ENCODE measurements around the gene XYLT2. TPM values are rescaled to one million over a fixed set of nuclear protein-coding genes. Genes with fewer than 3 reads are reported as not detected.

XYLT2 gene
- total RNA-seq, 1 experiment from 2014 or later = 39.7 TPM

DNA sequence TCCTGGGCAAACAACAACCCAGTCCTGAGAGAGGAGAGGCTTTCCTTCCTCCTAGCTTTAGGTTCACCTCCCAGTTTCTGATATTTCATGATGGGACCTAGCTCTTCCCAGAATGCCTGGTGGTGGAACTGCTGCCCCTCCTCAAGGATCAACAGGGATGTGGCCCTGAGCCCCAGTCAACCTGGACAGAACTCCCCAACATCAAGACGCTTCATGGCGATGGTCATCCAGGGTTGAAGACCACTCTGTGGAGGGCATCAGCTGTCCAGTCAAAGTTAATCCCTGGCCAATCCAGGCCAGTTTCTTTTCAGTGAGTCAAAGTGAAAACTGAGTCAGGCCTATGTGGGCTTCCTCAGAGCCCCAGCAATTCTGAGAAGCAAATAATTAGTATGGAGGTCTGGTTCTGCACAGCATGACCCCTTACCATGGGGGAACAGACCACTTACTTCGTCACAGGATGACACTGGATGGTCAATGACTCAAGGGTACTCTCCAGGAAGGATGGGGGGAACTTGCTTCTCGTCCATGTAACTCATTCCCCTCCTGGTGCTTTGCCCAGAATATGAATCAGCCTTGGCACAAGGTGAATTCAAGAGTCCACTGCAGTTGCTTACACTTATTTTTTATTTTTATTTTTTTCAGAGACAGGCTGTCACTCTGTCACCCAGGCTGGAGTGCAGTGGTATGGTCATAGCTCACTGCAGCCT is 14.7 kb upstream of the XYLT2 start (continued):
- TF ChIP-seq SMAD4 (CRISPR knock-in tag; IDR thresholded peaks at IDR 0.05) (no peak), FOXP1 (CRISPR knock-in tag; IDR thresholded peaks at IDR 0.05; ENCODE audit: borderline replicate concordance) (no peak)
- TF ChIP-seq, protein P1, sequence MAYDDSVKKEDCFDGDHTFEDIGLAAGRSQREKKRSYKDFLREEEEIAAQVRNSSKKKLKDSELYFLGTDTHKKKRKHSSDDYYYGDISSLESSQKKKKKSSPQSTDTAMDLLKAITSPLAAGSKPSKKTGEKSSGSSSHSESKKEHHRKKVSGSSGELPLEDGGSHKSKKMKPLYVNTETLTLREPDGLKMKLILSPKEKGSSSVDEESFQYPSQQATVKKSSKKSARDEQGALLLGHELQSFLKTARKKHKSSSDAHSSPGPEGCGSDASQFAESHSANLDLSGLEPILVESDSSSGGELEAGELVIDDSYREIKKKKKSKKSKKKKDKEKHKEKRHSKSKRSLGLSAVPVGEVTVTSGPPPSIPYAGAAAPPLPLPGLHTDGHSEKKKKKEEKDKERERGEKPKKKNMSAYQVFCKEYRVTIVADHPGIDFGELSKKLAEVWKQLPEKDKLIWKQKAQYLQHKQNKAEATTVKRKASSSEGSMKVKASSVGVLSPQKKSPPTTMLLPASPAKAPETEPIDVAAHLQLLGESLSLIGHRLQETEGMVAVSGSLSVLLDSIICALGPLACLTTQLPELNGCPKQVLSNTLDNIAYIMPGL (CRISPR knock-in tag; IDR thresholded peaks at IDR 0.05) = no peak
- TF ChIP-seq, protein P2, sequence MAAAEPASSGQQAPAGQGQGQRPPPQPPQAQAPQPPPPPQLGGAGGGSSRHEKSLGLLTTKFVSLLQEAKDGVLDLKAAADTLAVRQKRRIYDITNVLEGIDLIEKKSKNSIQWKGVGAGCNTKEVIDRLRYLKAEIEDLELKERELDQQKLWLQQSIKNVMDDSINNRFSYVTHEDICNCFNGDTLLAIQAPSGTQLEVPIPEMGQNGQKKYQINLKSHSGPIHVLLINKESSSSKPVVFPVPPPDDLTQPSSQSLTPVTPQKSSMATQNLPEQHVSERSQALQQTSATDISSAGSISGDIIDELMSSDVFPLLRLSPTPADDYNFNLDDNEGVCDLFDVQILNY (CRISPR knock-in tag; IDR thresholded peaks at IDR 0.05) = no peak

DNA sequence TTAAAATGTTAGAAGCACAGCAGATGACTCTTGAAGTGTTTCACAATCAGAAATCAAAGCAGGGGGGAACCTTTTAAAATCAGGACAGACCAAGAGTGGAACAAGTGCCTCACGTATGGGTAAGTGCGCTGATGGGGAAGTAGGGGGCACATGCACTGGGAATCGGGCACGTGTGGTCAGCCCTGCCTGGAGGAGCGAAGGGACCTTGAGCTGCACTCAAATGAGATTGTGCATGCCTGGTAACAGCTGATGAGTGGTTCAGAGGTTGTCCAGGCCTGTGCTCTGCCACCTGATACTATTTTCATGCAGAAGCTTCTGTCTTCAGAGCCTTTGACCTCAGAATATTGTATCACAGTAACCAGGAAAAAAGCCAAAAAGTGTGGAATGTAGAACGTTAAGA is 13.7 kb upstream of the XYLT2 start:
- no peak overlapping the region for H3K4me3 Mint-ChIP-seq
- H3K9me3 Mint-ChIP-seq = no peaks in the 10 kb centered on the region
- ChIA-PET POLR2A (no interaction called here), CTCF (interaction anchor here (0.7 to 2.2 kb wide), 9 partner anchors 9 to 163 kb away, joined by 3 to 31 read pairs (median 12); partner anchors contain the start of genes LRRC59 and TMEM92)
- no peaks in the 10 kb centered on the region for H3K27me3 Mint-ChIP-seq (ENCODE audit: low read depth)
- DNase-seq (ENCODE audit: low spot score) = no peak
- H3K36me3 Mint-ChIP-seq = no peaks in the 10 kb centered on the region
- no peak overlapping the region for H3K27ac Mint-ChIP-seq
- peaks cover 17% of the 10 kb centered on the region for H3K4me1 Mint-ChIP-seq
- ATAC-seq = no peak
- no peak for TF ChIP-seq SP1 (CRISPR knock-in tag; conservative IDR thresholded peaks at IDR 0.05)
- TF ChIP-seq MXD4 (CRISPR knock-in tag; IDR thresholded peaks at IDR 0.05; ENCODE audit: borderline replicate concordance) = no peak
- TF ChIP-seq, protein P3, sequence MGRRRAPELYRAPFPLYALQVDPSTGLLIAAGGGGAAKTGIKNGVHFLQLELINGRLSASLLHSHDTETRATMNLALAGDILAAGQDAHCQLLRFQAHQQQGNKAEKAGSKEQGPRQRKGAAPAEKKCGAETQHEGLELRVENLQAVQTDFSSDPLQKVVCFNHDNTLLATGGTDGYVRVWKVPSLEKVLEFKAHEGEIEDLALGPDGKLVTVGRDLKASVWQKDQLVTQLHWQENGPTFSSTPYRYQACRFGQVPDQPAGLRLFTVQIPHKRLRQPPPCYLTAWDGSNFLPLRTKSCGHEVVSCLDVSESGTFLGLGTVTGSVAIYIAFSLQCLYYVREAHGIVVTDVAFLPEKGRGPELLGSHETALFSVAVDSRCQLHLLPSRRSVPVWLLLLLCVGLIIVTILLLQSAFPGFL (CRISPR knock-in tag; IDR thresholded peaks at IDR 0.05; ENCODE audit: borderline replicate concordance) = no peak
- TF ChIP-seq, protein P4, sequence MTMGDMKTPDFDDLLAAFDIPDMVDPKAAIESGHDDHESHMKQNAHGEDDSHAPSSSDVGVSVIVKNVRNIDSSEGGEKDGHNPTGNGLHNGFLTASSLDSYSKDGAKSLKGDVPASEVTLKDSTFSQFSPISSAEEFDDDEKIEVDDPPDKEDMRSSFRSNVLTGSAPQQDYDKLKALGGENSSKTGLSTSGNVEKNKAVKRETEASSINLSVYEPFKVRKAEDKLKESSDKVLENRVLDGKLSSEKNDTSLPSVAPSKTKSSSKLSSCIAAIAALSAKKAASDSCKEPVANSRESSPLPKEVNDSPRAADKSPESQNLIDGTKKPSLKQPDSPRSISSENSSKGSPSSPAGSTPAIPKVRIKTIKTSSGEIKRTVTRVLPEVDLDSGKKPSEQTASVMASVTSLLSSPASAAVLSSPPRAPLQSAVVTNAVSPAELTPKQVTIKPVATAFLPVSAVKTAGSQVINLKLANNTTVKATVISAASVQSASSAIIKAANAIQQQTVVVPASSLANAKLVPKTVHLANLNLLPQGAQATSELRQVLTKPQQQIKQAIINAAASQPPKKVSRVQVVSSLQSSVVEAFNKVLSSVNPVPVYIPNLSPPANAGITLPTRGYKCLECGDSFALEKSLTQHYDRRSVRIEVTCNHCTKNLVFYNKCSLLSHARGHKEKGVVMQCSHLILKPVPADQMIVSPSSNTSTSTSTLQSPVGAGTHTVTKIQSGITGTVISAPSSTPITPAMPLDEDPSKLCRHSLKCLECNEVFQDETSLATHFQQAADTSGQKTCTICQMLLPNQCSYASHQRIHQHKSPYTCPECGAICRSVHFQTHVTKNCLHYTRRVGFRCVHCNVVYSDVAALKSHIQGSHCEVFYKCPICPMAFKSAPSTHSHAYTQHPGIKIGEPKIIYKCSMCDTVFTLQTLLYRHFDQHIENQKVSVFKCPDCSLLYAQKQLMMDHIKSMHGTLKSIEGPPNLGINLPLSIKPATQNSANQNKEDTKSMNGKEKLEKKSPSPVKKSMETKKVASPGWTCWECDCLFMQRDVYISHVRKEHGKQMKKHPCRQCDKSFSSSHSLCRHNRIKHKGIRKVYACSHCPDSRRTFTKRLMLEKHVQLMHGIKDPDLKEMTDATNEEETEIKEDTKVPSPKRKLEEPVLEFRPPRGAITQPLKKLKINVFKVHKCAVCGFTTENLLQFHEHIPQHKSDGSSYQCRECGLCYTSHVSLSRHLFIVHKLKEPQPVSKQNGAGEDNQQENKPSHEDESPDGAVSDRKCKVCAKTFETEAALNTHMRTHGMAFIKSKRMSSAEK (CRISPR knock-in tag; IDR thresholded peaks at IDR 0.05; ENCODE audit: borderline replicate concordance) = no peak
- no peak for TF ChIP-seq TEAD4 (CRISPR knock-in tag; IDR thresholded peaks at IDR 0.05)
- no peak for TF ChIP-seq ZNF416 (CRISPR knock-in tag; IDR thresholded peaks at IDR 0.05)
- TF ChIP-seq, protein P5, sequence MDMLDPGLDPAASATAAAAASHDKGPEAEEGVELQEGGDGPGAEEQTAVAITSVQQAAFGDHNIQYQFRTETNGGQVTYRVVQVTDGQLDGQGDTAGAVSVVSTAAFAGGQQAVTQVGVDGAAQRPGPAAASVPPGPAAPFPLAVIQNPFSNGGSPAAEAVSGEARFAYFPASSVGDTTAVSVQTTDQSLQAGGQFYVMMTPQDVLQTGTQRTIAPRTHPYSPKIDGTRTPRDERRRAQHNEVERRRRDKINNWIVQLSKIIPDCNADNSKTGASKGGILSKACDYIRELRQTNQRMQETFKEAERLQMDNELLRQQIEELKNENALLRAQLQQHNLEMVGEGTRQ (CRISPR knock-in tag; IDR thresholded peaks at IDR 0.05) = no peak
- TF ChIP-seq, protein P6, sequence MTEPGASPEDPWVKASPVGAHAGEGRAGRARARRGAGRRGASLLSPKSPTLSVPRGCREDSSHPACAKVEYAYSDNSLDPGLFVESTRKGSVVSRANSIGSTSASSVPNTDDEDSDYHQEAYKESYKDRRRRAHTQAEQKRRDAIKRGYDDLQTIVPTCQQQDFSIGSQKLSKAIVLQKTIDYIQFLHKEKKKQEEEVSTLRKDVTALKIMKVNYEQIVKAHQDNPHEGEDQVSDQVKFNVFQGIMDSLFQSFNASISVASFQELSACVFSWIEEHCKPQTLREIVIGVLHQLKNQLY (CRISPR knock-in tag; IDR thresholded peaks at IDR 0.05) = no peak
- TF ChIP-seq ZNF121 (CRISPR knock-in tag; IDR thresholded peaks at IDR 0.05) = no peak
- TF ChIP-seq, protein P7, sequence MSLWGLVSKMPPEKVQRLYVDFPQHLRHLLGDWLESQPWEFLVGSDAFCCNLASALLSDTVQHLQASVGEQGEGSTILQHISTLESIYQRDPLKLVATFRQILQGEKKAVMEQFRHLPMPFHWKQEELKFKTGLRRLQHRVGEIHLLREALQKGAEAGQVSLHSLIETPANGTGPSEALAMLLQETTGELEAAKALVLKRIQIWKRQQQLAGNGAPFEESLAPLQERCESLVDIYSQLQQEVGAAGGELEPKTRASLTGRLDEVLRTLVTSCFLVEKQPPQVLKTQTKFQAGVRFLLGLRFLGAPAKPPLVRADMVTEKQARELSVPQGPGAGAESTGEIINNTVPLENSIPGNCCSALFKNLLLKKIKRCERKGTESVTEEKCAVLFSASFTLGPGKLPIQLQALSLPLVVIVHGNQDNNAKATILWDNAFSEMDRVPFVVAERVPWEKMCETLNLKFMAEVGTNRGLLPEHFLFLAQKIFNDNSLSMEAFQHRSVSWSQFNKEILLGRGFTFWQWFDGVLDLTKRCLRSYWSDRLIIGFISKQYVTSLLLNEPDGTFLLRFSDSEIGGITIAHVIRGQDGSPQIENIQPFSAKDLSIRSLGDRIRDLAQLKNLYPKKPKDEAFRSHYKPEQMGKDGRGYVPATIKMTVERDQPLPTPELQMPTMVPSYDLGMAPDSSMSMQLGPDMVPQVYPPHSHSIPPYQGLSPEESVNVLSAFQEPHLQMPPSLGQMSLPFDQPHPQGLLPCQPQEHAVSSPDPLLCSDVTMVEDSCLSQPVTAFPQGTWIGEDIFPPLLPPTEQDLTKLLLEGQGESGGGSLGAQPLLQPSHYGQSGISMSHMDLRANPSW (CRISPR knock-in tag; conservative IDR thresholded peaks at IDR 0.05; ENCODE audit: low read depth) = no peak
- TF ChIP-seq ETV6 (CRISPR knock-in tag; IDR thresholded peaks at IDR 0.05) = no peak
- TF ChIP-seq KAT7 (CRISPR knock-in tag; IDR thresholded peaks at IDR 0.05; ENCODE audit: borderline replicate concordance) = no peak
